ENCODE measurements around the gene BTBD8. TPM values are rescaled to one million over a fixed set of nuclear protein-coding genes. Genes with fewer than 3 reads are reported as not detected.

The BTBD8 gene
- total RNA-seq, 4 donors from 2014 or later, result 0.90 to 5.7 (median 3.4) TPM

DNA sequence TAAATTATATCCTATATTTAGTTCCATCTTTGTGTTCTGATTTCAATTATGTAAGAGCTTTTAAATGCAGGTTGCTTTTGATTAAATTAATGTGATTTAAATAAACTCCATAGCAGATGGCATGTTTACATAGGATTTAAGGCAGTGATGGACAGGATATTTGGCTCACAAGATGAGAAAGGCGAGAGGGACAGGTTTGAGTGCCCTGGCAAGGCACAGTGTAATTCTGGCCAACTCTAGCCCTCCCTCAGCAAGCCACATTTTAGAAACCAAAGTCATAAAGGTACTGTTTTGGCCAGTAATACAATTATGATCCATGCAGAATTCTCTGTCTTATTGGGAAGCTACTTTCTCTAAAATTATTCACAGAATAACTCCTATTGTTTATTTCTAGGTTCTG is 87.0 kb downstream of the BTBD8 start:
- no peak overlapping the region for H3K4me3 ChIP-seq
- H3K9me3 ChIP-seq, result no peaks in the 10 kb centered on the region
- DNase-seq, result no peak
- no peak for ATAC-seq
- intact Hi-C loops (cut with DNase I; ENCODE audit: low total_unique reads), result no loop called here
- H3K36me3 ChIP-seq, result peaks cover 0 to 8% of the 10 kb centered on the region in 2 donors
- H3K27me3 ChIP-seq, result no peaks in the 10 kb centered on the region
- H3K27ac ChIP-seq, result no peak overlapping the region
- H3K4me1 ChIP-seq, result no peaks in the 10 kb centered on the region
- TF ChIP-seq, protein P1, sequence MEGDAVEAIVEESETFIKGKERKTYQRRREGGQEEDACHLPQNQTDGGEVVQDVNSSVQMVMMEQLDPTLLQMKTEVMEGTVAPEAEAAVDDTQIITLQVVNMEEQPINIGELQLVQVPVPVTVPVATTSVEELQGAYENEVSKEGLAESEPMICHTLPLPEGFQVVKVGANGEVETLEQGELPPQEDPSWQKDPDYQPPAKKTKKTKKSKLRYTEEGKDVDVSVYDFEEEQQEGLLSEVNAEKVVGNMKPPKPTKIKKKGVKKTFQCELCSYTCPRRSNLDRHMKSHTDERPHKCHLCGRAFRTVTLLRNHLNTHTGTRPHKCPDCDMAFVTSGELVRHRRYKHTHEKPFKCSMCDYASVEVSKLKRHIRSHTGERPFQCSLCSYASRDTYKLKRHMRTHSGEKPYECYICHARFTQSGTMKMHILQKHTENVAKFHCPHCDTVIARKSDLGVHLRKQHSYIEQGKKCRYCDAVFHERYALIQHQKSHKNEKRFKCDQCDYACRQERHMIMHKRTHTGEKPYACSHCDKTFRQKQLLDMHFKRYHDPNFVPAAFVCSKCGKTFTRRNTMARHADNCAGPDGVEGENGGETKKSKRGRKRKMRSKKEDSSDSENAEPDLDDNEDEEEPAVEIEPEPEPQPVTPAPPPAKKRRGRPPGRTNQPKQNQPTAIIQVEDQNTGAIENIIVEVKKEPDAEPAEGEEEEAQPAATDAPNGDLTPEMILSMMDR (IDR thresholded peaks at IDR 0.05 in 4 of 5, conservative IDR thresholded peaks at IDR 0.05 in 1 of 5), result no peak
- no peak for TF ChIP-seq POLR2A (IDR thresholded peaks at IDR 0.05)
- in situ Hi-C loops (cut with MboI; ENCODE audit: low sequenced_read_pairs in 4 of 4), result no loop called here

DNA sequence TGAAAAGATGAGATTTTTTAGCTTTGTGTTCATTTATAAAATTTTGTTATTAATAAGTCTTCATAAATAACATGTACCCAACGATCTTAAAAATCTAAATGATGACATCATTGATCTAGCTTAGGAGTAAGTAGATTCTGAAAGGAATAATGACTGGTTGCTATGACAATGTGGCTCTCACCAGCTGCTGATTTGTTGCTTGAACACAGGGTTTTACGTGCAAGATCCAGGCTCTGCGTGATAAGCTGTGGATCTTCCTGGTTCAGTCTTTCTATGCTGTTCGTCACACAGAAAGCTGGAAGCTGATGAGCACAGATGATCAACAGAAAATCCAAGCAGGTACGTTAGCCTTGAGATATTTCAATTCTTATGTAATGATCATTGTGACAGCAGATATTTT is 88.5 kb downstream of the BTBD8 start:
- Histone ChIP-seq H3K27ac (no peak overlapping the region), H3K4me3 (no peak overlapping the region), H3K9me3 (no peaks in the 10 kb centered on the region), H3K27me3 (no peaks in the 10 kb centered on the region), H3K36me3 (peaks cover 0 to 8% of the 10 kb centered on the region in 2 donors), H3K4me1 (no peaks in the 10 kb centered on the region)
- intact Hi-C loops (cut with DNase I; ENCODE audit: low total_unique reads), result no loop called here
- no peak for ATAC-seq
- in situ Hi-C loops (cut with MboI; ENCODE audit: low sequenced_read_pairs in 4 of 4), result no loop called here
- no peak for DNase-seq
- no peak for TF ChIP-seq POLR2A (IDR thresholded peaks at IDR 0.05)
- TF ChIP-seq, protein P1 (IDR thresholded peaks at IDR 0.05 in 4 of 5, conservative IDR thresholded peaks at IDR 0.05 in 1 of 5), result no peak

DNA sequence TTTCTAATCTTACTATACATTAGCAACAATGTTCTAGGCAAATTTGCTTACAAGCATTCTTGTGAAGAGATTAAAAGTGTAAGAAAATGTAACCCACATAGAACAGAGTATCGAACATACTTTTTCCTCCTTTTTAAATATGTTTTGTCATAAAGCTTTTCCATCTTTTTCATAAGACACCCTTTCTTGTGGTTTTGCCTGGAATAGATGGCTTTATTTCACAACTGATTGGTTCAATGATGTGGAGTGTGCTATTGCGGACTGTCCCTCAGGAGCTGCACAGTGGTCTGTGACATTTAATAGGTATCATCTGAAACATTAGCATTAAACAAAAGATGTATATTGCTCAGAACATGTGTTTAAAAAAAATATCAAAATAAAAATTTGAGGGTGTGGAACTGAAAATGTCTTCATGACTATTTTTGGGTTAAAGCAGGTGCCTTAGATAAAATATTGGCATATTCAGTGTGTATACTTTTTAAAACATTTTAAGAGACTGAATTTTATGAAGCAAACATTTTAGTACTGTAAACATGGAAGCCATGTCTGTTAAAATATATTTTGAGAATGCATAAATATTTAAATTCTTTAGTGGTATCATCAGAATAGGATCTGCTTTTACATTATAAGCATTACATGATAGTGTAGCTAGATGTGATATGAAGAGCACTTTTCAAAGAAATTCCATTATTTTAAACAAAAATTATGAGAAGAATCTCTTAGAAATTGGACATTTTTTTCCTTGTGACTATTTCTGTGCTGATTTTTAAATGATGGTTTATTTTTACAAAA is 89.3 kb downstream of the BTBD8 start:
- Histone ChIP-seq H3K9me3 (no peaks in the 10 kb centered on the region), H3K27ac (no peak overlapping the region), H3K4me3 (no peak overlapping the region), H3K36me3 (peaks cover 0 to 8% of the 10 kb centered on the region in 2 donors), H3K27me3 (no peaks in the 10 kb centered on the region), H3K4me1 (no peaks in the 10 kb centered on the region)
- in situ Hi-C loops (cut with MboI; ENCODE audit: low sequenced_read_pairs in 4 of 4), result no loop called here
- DNase-seq, result no peak
- intact Hi-C loops (cut with DNase I; ENCODE audit: low total_unique reads), result no loop called here
- no peak for ATAC-seq
- no peak for TF ChIP-seq POLR2A (IDR thresholded peaks at IDR 0.05)
- TF ChIP-seq, protein P1 (IDR thresholded peaks at IDR 0.05 in 4 of 5, conservative IDR thresholded peaks at IDR 0.05 in 1 of 5), result no peak

DNA sequence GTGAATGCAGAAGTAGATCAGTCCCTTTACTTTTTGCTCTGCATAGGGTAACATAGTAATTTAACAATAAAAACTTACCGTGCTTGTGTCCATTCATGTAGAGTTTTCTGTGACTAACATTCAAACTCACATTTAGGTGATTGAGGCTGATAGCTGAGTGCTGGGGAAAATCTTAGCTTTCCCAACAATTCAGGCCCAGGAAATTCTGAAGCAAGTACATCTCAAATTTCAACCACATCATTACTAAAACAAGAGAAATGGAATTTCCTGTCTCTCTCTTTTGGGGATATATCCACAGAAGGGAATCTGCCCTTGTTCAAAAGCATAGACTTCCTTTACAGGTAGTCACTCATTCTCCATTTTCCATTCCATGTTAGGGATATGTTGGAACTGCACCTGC is 104.5 kb downstream of the BTBD8 start:
- DNase-seq, result no peak
- Histone ChIP-seq H3K27ac (no peak overlapping the region), H3K27me3 (no peaks in the 10 kb centered on the region), H3K36me3 (peaks cover 0 to 10% of the 10 kb centered on the region in 2 donors), H3K4me1 (no peaks in the 10 kb centered on the region), H3K4me3 (no peak overlapping the region), H3K9me3 (no peaks in the 10 kb centered on the region)
- intact Hi-C loops (cut with DNase I; ENCODE audit: low total_unique reads), result no loop called here
- in situ Hi-C loops (cut with MboI; ENCODE audit: low sequenced_read_pairs in 4 of 4), result no loop called here
- no peak for TF ChIP-seq POLR2A (IDR thresholded peaks at IDR 0.05)
- TF ChIP-seq, protein P1 (IDR thresholded peaks at IDR 0.05 in 4 of 5, conservative IDR thresholded peaks at IDR 0.05 in 1 of 5), result no peak
- ATAC-seq, result no peak

Data from gastrocnemius medialis (tissue), 4 donors.